ENCODE data around the gene OTOS. TPM values are rescaled to one million over a fixed set of nuclear protein-coding genes. Genes with fewer than 3 reads are reported as not detected.

OTOS gene
- total RNA-seq, 2 experiments from 2014 or later, result not detected

- ATAC-seq, result no peak
- POLR2A ChIA-PET, result no interaction called here
- H3K27ac Mint-ChIP-seq, result no peak overlapping the region
- DNase-seq, result no peak
- H3K36me3 Mint-ChIP-seq (ENCODE audit: low read depth), result no peaks in the 10 kb centered on the region
- no peak overlapping the region for H3K4me3 Mint-ChIP-seq
- CTCF ChIA-PET, result no interaction called here
- no peaks in the 10 kb centered on the region for H3K27me3 Mint-ChIP-seq (ENCODE audit: low read depth)
- H3K4me1 Mint-ChIP-seq (ENCODE audit: low read depth), result no peaks in the 10 kb centered on the region
- H3K9me3 Mint-ChIP-seq (ENCODE audit: insufficient read depth), result no peaks in the 10 kb centered on the region
These were observed 25.2 kb upstream of the OTOS start for GRCh38 chr2:240165661-240166060.

GRCh38 chr2:240165034-240165433 lies 24.6 kb upstream of the OTOS start:
- H3K27me3 Mint-ChIP-seq (ENCODE audit: low read depth), result no peaks in the 10 kb centered on the region
- no peaks in the 10 kb centered on the region for H3K4me1 Mint-ChIP-seq (ENCODE audit: low read depth)
- ChIA-PET POLR2A (no interaction called here), CTCF (no interaction called here)
- no peak overlapping the region for H3K4me3 Mint-ChIP-seq
- H3K9me3 Mint-ChIP-seq (ENCODE audit: insufficient read depth), result no peaks in the 10 kb centered on the region
- DNase-seq, result no peak
- ATAC-seq, result no peak
- no peaks in the 10 kb centered on the region for H3K36me3 Mint-ChIP-seq (ENCODE audit: low read depth)
- no peak overlapping the region for H3K27ac Mint-ChIP-seq

- CTCF ChIA-PET, result no interaction called here
- POLR2A ChIA-PET, result interaction anchor here (0.6 kb wide), 1 partner anchor 27 kb away, joined by 3 read pairs; no protein-coding TSS in a partner anchor
These were observed 24.1 kb upstream of the OTOS start for GRCh38 chr2:240164586-240164985.

GRCh38 chr2:240163844-240164574 lies 23.6 kb upstream of the OTOS start:
- DNase-seq, result no peak
- Mint-ChIP-seq H3K27me3 (ENCODE audit: low read depth) (no peaks in the 10 kb centered on the region), H3K36me3 (ENCODE audit: low read depth) (no peaks in the 10 kb centered on the region), H3K4me1 (ENCODE audit: low read depth) (no peaks in the 10 kb centered on the region), H3K27ac (no peak overlapping the region), H3K9me3 (ENCODE audit: insufficient read depth) (no peaks in the 10 kb centered on the region), H3K4me3 (no peak overlapping the region)
- ChIA-PET CTCF (no interaction called here), POLR2A (interaction anchor here (0.6 kb wide), 1 partner anchor 26 kb away, joined by 3 read pairs; no protein-coding TSS in a partner anchor)
- no peak for ATAC-seq

More at GRCh38 chr2:240164586-240164985, 24.1 kb upstream of the OTOS start:
- Mint-ChIP-seq H3K27ac (no peak overlapping the region), H3K36me3 (ENCODE audit: low read depth) (no peaks in the 10 kb centered on the region), H3K9me3 (ENCODE audit: insufficient read depth) (no peaks in the 10 kb centered on the region), H3K4me1 (ENCODE audit: low read depth) (no peaks in the 10 kb centered on the region), H3K27me3 (ENCODE audit: low read depth) (no peaks in the 10 kb centered on the region), H3K4me3 (no peak overlapping the region)
- ATAC-seq (no peak), DNase-seq (no peak)

GRCh38 chr2:240162939-240163714 lies 22.7 kb upstream of the OTOS start:
- H3K9me3 Mint-ChIP-seq (ENCODE audit: insufficient read depth), result no peaks in the 10 kb centered on the region
- CTCF ChIA-PET, result no interaction called here
- no peaks in the 10 kb centered on the region for H3K4me1 Mint-ChIP-seq (ENCODE audit: low read depth)
- ATAC-seq, result no peak
- no peaks in the 10 kb centered on the region for H3K36me3 Mint-ChIP-seq (ENCODE audit: low read depth)
- H3K27me3 Mint-ChIP-seq (ENCODE audit: low read depth), result no peaks in the 10 kb centered on the region
- POLR2A ChIA-PET, result no interaction called here
- no peak for DNase-seq
- H3K4me3 Mint-ChIP-seq, result no peak overlapping the region
- H3K27ac Mint-ChIP-seq, result no peak overlapping the region

GRCh38 chr2:240162531-240162930 lies 22.1 kb upstream of the OTOS start:
- ATAC-seq, result no peak
- no peaks in the 10 kb centered on the region for H3K36me3 Mint-ChIP-seq (ENCODE audit: low read depth)
- H3K27ac Mint-ChIP-seq, result no peak overlapping the region
- no peaks in the 10 kb centered on the region for H3K27me3 Mint-ChIP-seq (ENCODE audit: low read depth)
- no peaks in the 10 kb centered on the region for H3K4me1 Mint-ChIP-seq (ENCODE audit: low read depth)
- ChIA-PET POLR2A (no interaction called here), CTCF (no interaction called here)
- no peak overlapping the region for H3K4me3 Mint-ChIP-seq
- H3K9me3 Mint-ChIP-seq (ENCODE audit: insufficient read depth), result no peaks in the 10 kb centered on the region
- no peak for DNase-seq

GRCh38 chr2:240162032-240162431 lies 21.6 kb upstream of the OTOS start:
- no peaks in the 10 kb centered on the region for H3K27me3 Mint-ChIP-seq (ENCODE audit: low read depth)
- no peak for DNase-seq
- H3K4me1 Mint-ChIP-seq (ENCODE audit: low read depth), result no peaks in the 10 kb centered on the region
- no peaks in the 10 kb centered on the region for H3K9me3 Mint-ChIP-seq (ENCODE audit: insufficient read depth)
- H3K27ac Mint-ChIP-seq, result no peak overlapping the region
- ChIA-PET CTCF (no interaction called here), POLR2A (no interaction called here)
- no peak for ATAC-seq
- no peak overlapping the region for H3K4me3 Mint-ChIP-seq
- no peaks in the 10 kb centered on the region for H3K36me3 Mint-ChIP-seq (ENCODE audit: low read depth)

- no peak overlapping the region for H3K27ac Mint-ChIP-seq
- no peak overlapping the region for H3K4me3 Mint-ChIP-seq
- no peaks in the 10 kb centered on the region for H3K36me3 Mint-ChIP-seq (ENCODE audit: low read depth)
- DNase-seq (no peak), ATAC-seq (no peak)
- POLR2A ChIA-PET, result no interaction called here
- no peaks in the 10 kb centered on the region for H3K4me1 Mint-ChIP-seq (ENCODE audit: low read depth)
- no peaks in the 10 kb centered on the region for H3K9me3 Mint-ChIP-seq (ENCODE audit: insufficient read depth)
- no peaks in the 10 kb centered on the region for H3K27me3 Mint-ChIP-seq (ENCODE audit: low read depth)
- CTCF ChIA-PET, result no interaction called here
These were observed 20.8 kb upstream of the OTOS start for GRCh38 chr2:240161087-240161750.

GRCh38 chr2:240160291-240161086 lies 20.0 kb upstream of the OTOS start:
- ATAC-seq (no peak), DNase-seq (no peak)
- Mint-ChIP-seq H3K4me1 (ENCODE audit: low read depth) (no peaks in the 10 kb centered on the region), H3K27ac (no peak overlapping the region), H3K4me3 (no peak overlapping the region), H3K27me3 (ENCODE audit: low read depth) (no peaks in the 10 kb centered on the region), H3K36me3 (ENCODE audit: low read depth) (no peaks in the 10 kb centered on the region), H3K9me3 (ENCODE audit: insufficient read depth) (no peaks in the 10 kb centered on the region)
- ChIA-PET CTCF (interaction anchor here (0.7 kb wide), 1 partner anchor 10 kb away, joined by 4 read pairs; no protein-coding TSS in a partner anchor), POLR2A (no interaction called here)

GRCh38 chr2:240159251-240159839 lies 18.9 kb upstream of the OTOS start:
- ATAC-seq (no peak), DNase-seq (no peak)
- CTCF ChIA-PET, result interaction anchor here (0.7 kb wide), 1 partner anchor 9 kb away, joined by 4 read pairs; no protein-coding TSS in a partner anchor
- Mint-ChIP-seq H3K36me3 (ENCODE audit: low read depth) (no peaks in the 10 kb centered on the region), H3K27me3 (ENCODE audit: low read depth) (no peaks in the 10 kb centered on the region), H3K4me1 (ENCODE audit: low read depth) (no peaks in the 10 kb centered on the region), H3K4me3 (no peak overlapping the region), H3K9me3 (ENCODE audit: insufficient read depth) (no peaks in the 10 kb centered on the region), H3K27ac (no peak overlapping the region)
- POLR2A ChIA-PET, result no interaction called here

GRCh38 chr2:240157147-240157470 lies 16.7 kb upstream of the OTOS start:
- ATAC-seq (no peak), DNase-seq (no peak)
- no peak overlapping the region for H3K27ac Mint-ChIP-seq
- CTCF ChIA-PET, result interaction anchor here (0.7 kb wide), 1 partner anchor 18 kb away, joined by 3 read pairs; no protein-coding TSS in a partner anchor
- H3K9me3 Mint-ChIP-seq (ENCODE audit: insufficient read depth), result no peaks in the 10 kb centered on the region
- no peaks in the 10 kb centered on the region for H3K4me1 Mint-ChIP-seq (ENCODE audit: low read depth)
- POLR2A ChIA-PET, result no interaction called here
- H3K36me3 Mint-ChIP-seq (ENCODE audit: low read depth), result no peaks in the 10 kb centered on the region
- H3K27me3 Mint-ChIP-seq (ENCODE audit: low read depth), result no peaks in the 10 kb centered on the region
- H3K4me3 Mint-ChIP-seq, result no peak overlapping the region

Measured in activated CD8-positive, alpha-beta T cell treated with anti-CD3 and anti-CD28 coated beads, Interleukin-2, amount 10 ng/mL, durations not matched to agents 7 days and 5 days (primary cell).